CD4-positive, alpha-beta T cell treated with Interleukin-12 subunit alpha and Interleukin-12 subunit beta, for 1 hour (primary cell): ENCODE data around the gene AVL9.
"Not testable (repeated sequence)": the region's sequence is repeated elsewhere in the genome, so short reads cannot be mapped to it uniquely, and the experiment has no call there.

ENCODE experiments used
- DNase-seq: peaks from one replicate; pipeline ENCODE4 v3.0.0-alpha.2; 2020

Gene AVL9

GRCh38 chr7:32496052-32496813 is 944 bp downstream of the AVL9 start:
- DNase-seq, result no peak

GRCh38 chr7:32499755-32500154 is 4.5 kb downstream of the AVL9 start:
- not testable (repeated sequence) for DNase-seq

- not testable (repeated sequence) for DNase-seq
These were observed 4.9 kb downstream of the AVL9 start for GRCh38 chr7:32500216-32500615.

GRCh38 chr7:32500922-32501341 is 5.6 kb downstream of the AVL9 start:
- DNase-seq, result no peak

- no peak for DNase-seq
These were observed 6.2 kb downstream of the AVL9 start for GRCh38 chr7:32501522-32501921.

- DNase-seq, result no peak
These were observed 7.4 kb downstream of the AVL9 start for GRCh38 chr7:32502728-32503127.

GRCh38 chr7:32506266-32507054 is 11.2 kb downstream of the AVL9 start:
- DNase-seq, result no peak

GRCh38 chr7:32507414-32507813 is 12.1 kb downstream of the AVL9 start:
- no peak for DNase-seq

GRCh38 chr7:32511791-32512190 is 16.5 kb downstream of the AVL9 start:
- DNase-seq, result no peak

- no peak for DNase-seq
These were observed 17.9 kb downstream of the AVL9 start for GRCh38 chr7:32513210-32513609.

- no peak for DNase-seq
These were observed 20.7 kb downstream of the AVL9 start for GRCh38 chr7:32515890-32516550.

- DNase-seq, result no peak
These were observed 21.3 kb downstream of the AVL9 start for GRCh38 chr7:32516551-32517100.

- no peak for DNase-seq
These were observed 23.3 kb downstream of the AVL9 start for GRCh38 chr7:32518534-32519140.

GRCh38 chr7:32519763-32520162 is 24.5 kb downstream of the AVL9 start:
- no peak for DNase-seq

- no peak for DNase-seq
These were observed 27.6 kb downstream of the AVL9 start for GRCh38 chr7:32522746-32523530.

GRCh38 chr7:32524631-32525030 is 29.3 kb downstream of the AVL9 start:
- DNase-seq, result no peak

GRCh38 chr7:32525839-32526238 is 30.6 kb downstream of the AVL9 start:
- DNase-seq, result no peak

- no peak for DNase-seq
These were observed 36.1 kb downstream of the AVL9 start for GRCh38 chr7:32531402-32531801.

GRCh38 chr7:32532086-32532485 is 36.8 kb downstream of the AVL9 start:
- DNase-seq, result no peak

- no peak for DNase-seq
These were observed 37.4 kb downstream of the AVL9 start for GRCh38 chr7:32532716-32533115.

GRCh38 chr7:32533276-32534029 is 38.2 kb downstream of the AVL9 start:
- DNase-seq, result no peak
